Fibroblast of pulmonary artery (primary cell): ENCODE data around the gene MEFV.
"Not testable (repeated sequence)": the region's sequence is repeated elsewhere in the genome, so short reads cannot be mapped to it uniquely, and the experiment has no call there.

Source experiments
- DNase-seq: peaks from one replicate; pipeline ENCODE4 v3.0.0-alpha.2; 2010; ENCODE audit warnings: low read depth
- H3K4me3 ChIP-seq: replicated peaks from 2 replicates; pipeline ENCODE4 v1.5.1; 2011; ENCODE audit warnings: low read depth, mild to moderate bottlenecking, control low read depth, low read length, moderate library complexity
- CTCF ChIP-seq: IDR thresholded peaks from 2 replicates; pipeline ENCODE4 v1.5.1; 2011; ENCODE audit warnings: mild to moderate bottlenecking, control low read depth, low read length, inconsistent platforms; ENCODE audit errors: missing control alignments

The MEFV gene

GRCh38 chr16:3282103-3282729, 25.8 kb upstream of the MEFV start:
- TF ChIP-seq CTCF, result no peak
- peak overlapping the region; percentile 82 for H3K4me3 ChIP-seq

GRCh38 chr16:3281222-3281820, 24.9 kb upstream of the MEFV start:
- no peak for DNase-seq
- TF ChIP-seq CTCF, result no peak
- no peak overlapping the region for H3K4me3 ChIP-seq

More at GRCh38 chr16:3282103-3282729, 25.8 kb upstream of the MEFV start:
- no peak for DNase-seq

GRCh38 chr16:3276679-3277078, 20.2 kb upstream of the MEFV start:
- TF ChIP-seq CTCF, result no peak
- no peak for DNase-seq
- no peak overlapping the region for H3K4me3 ChIP-seq

- no peak for DNase-seq
- no peak overlapping the region for H3K4me3 ChIP-seq
- TF ChIP-seq CTCF, result no peak
Measured at GRCh38 chr16:3274947-3275346, 18.5 kb upstream of the MEFV start.

GRCh38 chr16:3274490-3274889, 18.1 kb upstream of the MEFV start:
- no peak for TF ChIP-seq CTCF
- no peak overlapping the region for H3K4me3 ChIP-seq
- DNase-seq, result no peak

GRCh38 chr16:3271281-3271680, 14.8 kb upstream of the MEFV start:
- not testable (repeated sequence) for H3K4me3 ChIP-seq, DNase-seq

- not testable (repeated sequence) for DNase-seq, H3K4me3 ChIP-seq
Measured at GRCh38 chr16:3270718-3271117, 14.3 kb upstream of the MEFV start.

- no peak for DNase-seq
- TF ChIP-seq CTCF, result no peak
Measured at GRCh38 chr16:3268294-3268693, 11.9 kb upstream of the MEFV start.

More at GRCh38 chr16:3268294-3268693, 11.9 kb upstream of the MEFV start:
- no peak overlapping the region for H3K4me3 ChIP-seq
